ENCODE results near the gene PTPRF. TPM values are rescaled to one million over a fixed set of nuclear protein-coding genes. Genes with fewer than 3 reads are reported as not detected.

The PTPRF gene
- total RNA-seq, 2 donors from 2014 or later: 7.4 to 27.7 TPM

DNA sequence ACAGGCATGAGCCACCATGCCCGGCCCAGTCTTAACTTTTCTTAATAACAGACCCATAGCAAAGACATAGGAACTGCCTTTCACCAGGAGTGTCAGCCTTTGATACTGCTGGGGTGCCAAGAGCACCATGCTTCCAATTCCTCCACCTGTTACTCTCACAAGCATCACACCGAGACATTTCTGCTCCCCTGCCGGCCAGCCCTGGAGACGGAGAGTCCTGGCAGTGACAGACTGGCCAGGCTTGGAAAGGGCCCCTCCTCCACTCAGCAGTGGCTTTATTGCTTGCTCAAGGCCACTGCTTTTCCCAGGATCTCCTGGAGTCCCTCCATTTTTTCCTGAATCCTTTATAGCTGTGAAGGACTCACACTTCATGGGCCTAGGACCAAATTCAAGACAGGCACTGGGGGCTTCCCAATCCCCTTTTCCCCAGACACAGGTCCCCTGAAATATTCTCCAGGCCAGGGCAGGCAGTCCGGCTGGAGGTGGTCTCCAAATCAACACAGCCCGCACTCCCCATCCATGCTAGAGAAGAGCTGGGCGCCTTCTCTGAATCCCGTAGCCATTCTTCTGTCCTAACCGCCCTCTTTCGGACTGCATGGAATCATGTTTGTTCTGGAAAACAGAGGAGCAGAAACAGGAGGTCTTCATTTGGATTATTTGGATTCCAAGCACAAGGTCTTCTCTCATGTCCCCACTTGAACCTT, 25.5 kb upstream of the PTPRF start:
- Histone ChIP-seq H3K36me3 (no peaks in the 10 kb centered on the region), H3K27me3 (no peaks in the 10 kb centered on the region), H3K9me3 (no peaks in the 10 kb centered on the region), H3K27ac (no peak overlapping the region), H3K4me1 (no peaks in the 10 kb centered on the region), H3K4me3 (no peak overlapping the region)
- DNase-seq (ENCODE audit: low spot score): peak; percentile 23
- TF ChIP-seq, protein P1, sequence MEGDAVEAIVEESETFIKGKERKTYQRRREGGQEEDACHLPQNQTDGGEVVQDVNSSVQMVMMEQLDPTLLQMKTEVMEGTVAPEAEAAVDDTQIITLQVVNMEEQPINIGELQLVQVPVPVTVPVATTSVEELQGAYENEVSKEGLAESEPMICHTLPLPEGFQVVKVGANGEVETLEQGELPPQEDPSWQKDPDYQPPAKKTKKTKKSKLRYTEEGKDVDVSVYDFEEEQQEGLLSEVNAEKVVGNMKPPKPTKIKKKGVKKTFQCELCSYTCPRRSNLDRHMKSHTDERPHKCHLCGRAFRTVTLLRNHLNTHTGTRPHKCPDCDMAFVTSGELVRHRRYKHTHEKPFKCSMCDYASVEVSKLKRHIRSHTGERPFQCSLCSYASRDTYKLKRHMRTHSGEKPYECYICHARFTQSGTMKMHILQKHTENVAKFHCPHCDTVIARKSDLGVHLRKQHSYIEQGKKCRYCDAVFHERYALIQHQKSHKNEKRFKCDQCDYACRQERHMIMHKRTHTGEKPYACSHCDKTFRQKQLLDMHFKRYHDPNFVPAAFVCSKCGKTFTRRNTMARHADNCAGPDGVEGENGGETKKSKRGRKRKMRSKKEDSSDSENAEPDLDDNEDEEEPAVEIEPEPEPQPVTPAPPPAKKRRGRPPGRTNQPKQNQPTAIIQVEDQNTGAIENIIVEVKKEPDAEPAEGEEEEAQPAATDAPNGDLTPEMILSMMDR (IDR thresholded peaks at IDR 0.05): no peak

DNA sequence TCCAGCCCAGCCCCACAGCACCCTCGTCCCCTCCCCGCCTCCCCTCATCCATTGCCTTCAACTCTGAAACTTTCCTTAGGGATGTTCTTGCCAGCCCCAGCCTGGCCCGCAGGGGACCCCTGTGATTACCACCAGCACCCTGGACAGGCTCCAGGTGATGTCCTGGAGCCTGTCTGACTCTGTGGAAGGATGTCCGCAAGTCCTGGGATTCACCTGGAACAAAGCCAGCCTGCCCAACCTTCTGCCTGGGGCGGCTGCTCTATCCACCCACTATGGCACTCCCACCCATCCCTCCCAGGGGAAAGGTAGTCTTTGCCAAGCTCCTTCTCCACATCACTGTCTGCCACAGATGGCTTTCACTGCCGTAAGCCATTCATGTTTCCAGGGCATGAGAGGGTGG, 24.4 kb upstream of the PTPRF start:
- H3K27ac ChIP-seq: no peak overlapping the region
- no peak overlapping the region for H3K4me3 ChIP-seq
- H3K36me3 ChIP-seq: no peaks in the 10 kb centered on the region
- no peaks in the 10 kb centered on the region for H3K9me3 ChIP-seq
- H3K4me1 ChIP-seq: no peaks in the 10 kb centered on the region
- TF ChIP-seq, protein P1 (IDR thresholded peaks at IDR 0.05): no peak
- H3K27me3 ChIP-seq: no peaks in the 10 kb centered on the region
- DNase-seq (ENCODE audit: low spot score): peak; percentile 13

DNA sequence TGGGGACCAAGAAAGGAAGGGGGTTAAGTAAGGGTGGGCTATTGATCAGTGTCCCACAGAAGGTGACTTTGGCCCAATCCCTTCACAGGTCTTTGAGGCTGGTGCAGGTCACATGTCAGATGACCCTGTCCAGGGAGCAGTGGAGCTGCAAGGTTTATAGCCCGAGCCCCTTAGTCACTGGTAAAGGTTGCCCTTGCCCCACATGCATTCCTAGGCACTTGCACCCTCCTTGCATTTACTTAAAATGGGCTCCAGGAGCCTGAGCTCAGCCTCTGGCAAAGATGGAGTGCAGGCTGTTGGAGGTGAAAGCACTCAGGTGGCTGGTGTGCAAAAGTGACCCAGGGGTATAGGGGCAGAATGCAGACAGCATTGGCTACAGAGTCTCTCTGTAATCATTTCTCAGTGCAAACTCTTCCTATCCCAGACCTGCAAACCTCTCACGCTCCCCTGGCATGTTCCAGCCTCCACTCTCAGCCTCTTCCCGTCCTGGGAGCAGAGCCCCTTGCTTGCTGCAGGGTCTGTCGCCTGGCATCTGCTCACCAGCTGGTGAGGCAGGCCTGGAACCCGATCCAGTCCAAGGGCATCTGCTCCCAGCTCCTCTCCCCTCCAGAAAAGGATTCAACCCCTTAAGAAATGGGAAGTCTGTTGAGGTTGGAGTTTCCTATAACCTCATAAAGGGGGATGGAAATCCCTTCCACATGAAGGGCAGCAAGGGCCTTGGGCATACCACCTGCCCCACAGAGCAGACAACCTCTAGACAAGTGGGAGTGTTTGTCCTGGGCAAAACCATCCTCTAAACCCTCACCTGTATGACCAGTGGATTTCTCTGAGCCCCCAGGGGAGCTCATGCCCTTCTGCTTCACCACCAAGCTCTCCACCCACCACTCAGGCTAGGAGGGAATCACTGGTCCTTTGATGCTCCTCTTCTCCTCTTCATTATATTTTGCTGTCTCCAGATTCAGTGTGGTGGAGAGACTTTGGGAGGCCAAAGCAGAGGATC, 23.1 kb upstream of the PTPRF start:
- TF ChIP-seq, protein P1 (IDR thresholded peaks at IDR 0.05): no peak
- DNase-seq (ENCODE audit: low spot score): peak; percentile 5
- Histone ChIP-seq H3K9me3 (no peaks in the 10 kb centered on the region), H3K4me1 (no peaks in the 10 kb centered on the region), H3K36me3 (no peaks in the 10 kb centered on the region), H3K27me3 (no peaks in the 10 kb centered on the region), H3K4me3 (no peak overlapping the region), H3K27ac (no peak overlapping the region)

DNA sequence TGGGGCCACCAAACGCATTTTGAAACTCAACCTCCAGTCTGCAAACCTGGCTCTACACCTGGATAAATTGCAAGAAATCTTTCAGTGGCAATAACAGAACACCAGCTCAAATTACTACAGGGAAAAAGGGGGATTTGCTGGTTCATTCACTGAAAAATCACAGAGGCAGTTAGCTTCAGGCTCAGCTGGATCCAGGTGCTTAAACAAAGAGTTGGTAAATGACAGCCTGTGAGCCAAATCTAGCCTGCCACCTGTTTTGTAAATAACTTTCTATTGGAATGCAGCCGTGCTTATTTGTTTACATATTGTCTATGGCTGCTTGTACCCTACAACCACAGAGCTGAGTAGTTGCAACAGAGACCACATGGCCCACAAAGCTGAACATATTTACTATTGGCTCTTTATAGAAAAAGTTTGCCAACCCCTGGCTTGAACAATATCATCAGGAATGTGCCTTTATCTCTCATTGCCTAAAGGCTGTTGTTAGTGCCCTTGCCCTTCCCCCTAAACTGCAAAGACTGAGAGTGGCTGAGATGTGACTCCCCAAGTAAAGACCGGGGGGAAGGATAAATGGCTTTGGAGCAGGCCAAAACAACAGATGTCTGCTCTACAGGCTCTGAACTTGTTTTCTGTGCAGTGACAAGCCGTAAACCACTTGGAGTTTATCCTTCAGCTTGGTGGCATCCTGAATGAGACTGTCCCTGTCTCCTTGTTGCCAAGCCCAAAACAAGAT, 21.5 kb upstream of the PTPRF start:
- peak; percentile 30 for DNase-seq (ENCODE audit: low spot score)
- TF ChIP-seq, protein P1 (IDR thresholded peaks at IDR 0.05): no peak
- Histone ChIP-seq H3K4me1 (no peaks in the 10 kb centered on the region), H3K4me3 (no peak overlapping the region), H3K36me3 (no peaks in the 10 kb centered on the region), H3K27ac (no peak overlapping the region), H3K9me3 (no peaks in the 10 kb centered on the region), H3K27me3 (no peaks in the 10 kb centered on the region)

DNA sequence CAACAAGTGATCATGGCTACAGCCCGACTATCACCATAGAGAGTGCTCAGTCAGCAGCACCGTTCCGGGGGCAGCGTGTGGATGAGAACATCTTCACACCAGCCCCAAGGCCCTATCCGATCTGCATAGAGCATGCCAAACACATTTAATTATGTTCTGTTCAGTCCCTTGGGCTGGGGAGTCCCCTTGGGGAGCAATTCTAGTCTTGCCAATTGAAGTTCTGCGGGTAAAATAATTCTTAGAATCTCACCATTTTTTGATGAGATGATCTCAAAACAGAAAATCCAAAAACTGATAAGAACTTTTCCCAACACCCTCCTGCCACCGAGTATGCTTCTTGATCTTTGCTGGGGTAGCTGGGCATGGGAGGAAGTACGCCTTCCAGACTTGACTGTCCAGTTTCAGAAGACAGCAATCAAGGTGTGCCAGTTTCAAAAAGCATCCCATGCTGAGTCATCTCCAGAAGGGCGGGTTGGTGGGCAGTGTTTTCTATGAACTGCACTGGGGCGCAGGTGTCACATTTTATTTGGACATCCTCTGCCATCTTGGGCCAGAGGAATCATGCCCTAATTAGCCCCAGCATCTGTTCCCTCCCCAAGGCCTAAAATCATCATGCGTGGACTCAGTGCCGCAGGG, 20.8 kb upstream of the PTPRF start:
- peak; percentile 40 for DNase-seq (ENCODE audit: low spot score)
- H3K27ac ChIP-seq: no peak overlapping the region
- no peak overlapping the region for H3K4me3 ChIP-seq

More for the DNA sequence above, 20.8 kb upstream of the PTPRF start:
- TF ChIP-seq, protein P1 (IDR thresholded peaks at IDR 0.05): no peak
- H3K36me3 ChIP-seq: no peaks in the 10 kb centered on the region
- no peaks in the 10 kb centered on the region for H3K4me1 ChIP-seq
- H3K27me3 ChIP-seq: no peaks in the 10 kb centered on the region
- no peaks in the 10 kb centered on the region for H3K9me3 ChIP-seq
